ENCODE measurements around the gene VPS37D. TPM values are rescaled to one million over a fixed set of nuclear protein-coding genes. Genes with fewer than 3 reads are reported as not detected.
"Not testable (repeated sequence)": the region's sequence is repeated elsewhere in the genome, so short reads cannot be mapped to it uniquely, and the experiment has no call there.

Gene VPS37D
- polyA plus RNA-seq, 3 donors, result not detected

GRCh38 chr7:73652541-73652949 is 15.1 kb upstream of the VPS37D start:
- peaks cover 15 to 40% of the 10 kb centered on the region in 2 donors for H3K27me3 ChIP-seq (ENCODE audit: control insufficient read depth in 2 of 2, insufficient read depth in 2 of 2, low read length in 2 of 2)
- peaks cover 0 to 3% (median 2%) of the 10 kb centered on the region in 7 donors for H3K9me3 Mint-ChIP-seq
- intact Hi-C loops (cut with micrococcal nuclease), result no loop called here

DNA sequence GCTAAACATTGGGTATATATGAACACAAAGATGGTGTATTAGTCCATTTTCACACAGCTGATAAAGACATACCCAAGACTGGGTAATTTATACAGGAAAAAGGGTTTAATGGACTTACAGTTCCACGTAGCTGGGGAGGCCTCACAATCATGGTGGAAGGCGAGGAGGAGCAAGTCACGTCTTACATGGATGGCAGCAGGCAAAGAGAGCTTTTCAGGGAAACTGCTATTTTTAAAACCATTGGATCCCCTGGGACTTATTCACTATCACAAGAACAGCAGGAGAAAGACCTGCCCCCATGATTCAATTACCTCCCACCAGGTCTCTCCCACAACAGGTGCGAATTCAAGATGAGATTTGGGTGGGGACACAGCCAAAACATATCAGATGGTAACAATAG is 12.3 kb upstream of the VPS37D start:
- H2AFZ ChIP-seq (ENCODE audit: insufficient read depth, low read depth, low read length, poor library complexity, severe bottlenecking); H4K20me1 ChIP-seq (ENCODE audit: insufficient read depth, low read length); H3K4me2 ChIP-seq (replicated peaks; ENCODE audit: extremely low read depth, low read length, poor library complexity, severe bottlenecking); H3K4me3 ChIP-seq (replicated peaks in 1 of 3; ENCODE audit: low read depth in 2 of 3, low read length in 3 of 3); intact Hi-C loops (cut with micrococcal nuclease); H3K27ac ChIP-seq (ENCODE audit: low read depth in 1 of 2, low read length in 2 of 2); H3K36me3 Mint-ChIP-seq; H3K4me3 Mint-ChIP-seq; H3K36me3 ChIP-seq (replicated peaks in 1 of 2; ENCODE audit: control insufficient read depth in 1 of 2, insufficient read depth in 2 of 2, low read length in 2 of 2); H3K4me1 ChIP-seq (ENCODE audit: control insufficient read depth in 1 of 2, insufficient read depth in 2 of 2, low read length in 2 of 2); H3K4me1 Mint-ChIP-seq; H3K79me2 ChIP-seq (ENCODE audit: insufficient read depth, low read length); H3K9me3 ChIP-seq (replicated peaks in 1 of 2; ENCODE audit: control insufficient read depth in 1 of 2, insufficient read depth in 1 of 2, low read length in 2 of 2); H3K9ac ChIP-seq (ENCODE audit: insufficient read depth, low read length, poor library complexity, severe bottlenecking); H3K9me3 Mint-ChIP-seq; DNase-seq: not testable (repeated sequence)
- H3K27me3 ChIP-seq (ENCODE audit: control insufficient read depth in 2 of 2, insufficient read depth in 2 of 2, low read length in 2 of 2), result peaks cover 0 to 15% of the 10 kb centered on the region in 2 donors
- no CpG with 5 or more reads among the region's 4 CpGs for WGBS (ENCODE audit: insufficient coverage)
- peaks cover 35 to 51% (median 39%) of the 10 kb centered on the region in 3 donors for H3K27me3 Mint-ChIP-seq (ENCODE audit: low read depth in 3 of 3)
- H3K27ac Mint-ChIP-seq, result peak overlapping the region in 1 of 7 donors; percentile 37

More at GRCh38 chr7:73652541-73652949, 15.1 kb upstream of the VPS37D start:
- no peak overlapping the region for H3K4me3 ChIP-seq (replicated peaks in 1 of 3; ENCODE audit: low read depth in 2 of 3, low read length in 3 of 3)
- Mint-ChIP-seq H3K4me1 (peaks cover 9% of the 10 kb centered on the region), H3K27ac (no peak overlapping the region), H3K27me3 (ENCODE audit: low read depth in 3 of 3) (peaks cover 51 to 68% (median 51%) of the 10 kb centered on the region in 3 donors), H3K4me3 (peak overlapping the region in 1 of 2 donors; percentile 1), H3K36me3 (no peaks in the 10 kb centered on the region)
- H2AFZ ChIP-seq (ENCODE audit: insufficient read depth, low read depth, low read length, poor library complexity, severe bottlenecking), result no peak overlapping the region
- H3K79me2 ChIP-seq (ENCODE audit: insufficient read depth, low read length), result no peaks in the 10 kb centered on the region
- H3K4me1 ChIP-seq (ENCODE audit: control insufficient read depth in 1 of 2, insufficient read depth in 2 of 2, low read length in 2 of 2), result peaks cover 0 to 3% of the 10 kb centered on the region in 2 donors
- TF ChIP-seq, protein P1, sequence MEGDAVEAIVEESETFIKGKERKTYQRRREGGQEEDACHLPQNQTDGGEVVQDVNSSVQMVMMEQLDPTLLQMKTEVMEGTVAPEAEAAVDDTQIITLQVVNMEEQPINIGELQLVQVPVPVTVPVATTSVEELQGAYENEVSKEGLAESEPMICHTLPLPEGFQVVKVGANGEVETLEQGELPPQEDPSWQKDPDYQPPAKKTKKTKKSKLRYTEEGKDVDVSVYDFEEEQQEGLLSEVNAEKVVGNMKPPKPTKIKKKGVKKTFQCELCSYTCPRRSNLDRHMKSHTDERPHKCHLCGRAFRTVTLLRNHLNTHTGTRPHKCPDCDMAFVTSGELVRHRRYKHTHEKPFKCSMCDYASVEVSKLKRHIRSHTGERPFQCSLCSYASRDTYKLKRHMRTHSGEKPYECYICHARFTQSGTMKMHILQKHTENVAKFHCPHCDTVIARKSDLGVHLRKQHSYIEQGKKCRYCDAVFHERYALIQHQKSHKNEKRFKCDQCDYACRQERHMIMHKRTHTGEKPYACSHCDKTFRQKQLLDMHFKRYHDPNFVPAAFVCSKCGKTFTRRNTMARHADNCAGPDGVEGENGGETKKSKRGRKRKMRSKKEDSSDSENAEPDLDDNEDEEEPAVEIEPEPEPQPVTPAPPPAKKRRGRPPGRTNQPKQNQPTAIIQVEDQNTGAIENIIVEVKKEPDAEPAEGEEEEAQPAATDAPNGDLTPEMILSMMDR (IDR thresholded peaks at IDR 0.05), result no peak
- no peak for DNase-seq
- no peaks in the 10 kb centered on the region for H3K36me3 ChIP-seq (replicated peaks in 1 of 2; ENCODE audit: control insufficient read depth in 1 of 2, insufficient read depth in 2 of 2, low read length in 2 of 2)
- no peak overlapping the region for H3K4me2 ChIP-seq (replicated peaks; ENCODE audit: extremely low read depth, low read length, poor library complexity, severe bottlenecking)
- WGBS (ENCODE audit: insufficient coverage), result 87% methylated on average over 4 of the region's 11 CpGs
- no peaks in the 10 kb centered on the region for H4K20me1 ChIP-seq (ENCODE audit: insufficient read depth, low read length)
- no peak overlapping the region for H3K27ac ChIP-seq (ENCODE audit: low read depth in 1 of 2, low read length in 2 of 2)
- peaks cover 0 to 5% of the 10 kb centered on the region in 2 donors for H3K9me3 ChIP-seq (replicated peaks in 1 of 2; ENCODE audit: control insufficient read depth in 1 of 2, insufficient read depth in 1 of 2, low read length in 2 of 2)
- H3K9ac ChIP-seq (ENCODE audit: insufficient read depth, low read length, poor library complexity, severe bottlenecking), result no peak overlapping the region

Data from CD14-positive monocyte (primary cell).